Right lobe of liver (tissue), 6 donors: Measurements from ENCODE around the gene FAM227B. TPM values are rescaled to one million over a fixed set of nuclear protein-coding genes. Genes with fewer than 3 reads are reported as not detected.

Experiments
- ATAC-seq, 4 donors: fragments of 200-7000 bp; cut with Tn5 transposase; one replicate each; pipeline ENCODE4 v1.9.1; 2020; ENCODE audit warnings: mild to moderate bottlenecking in 4 of 4, moderate library complexity in 4 of 4
- DNase-seq, 3 donors: peaks; one replicate each; pipeline ENCODE4 v3.0.0-alpha.2; 2020
- H3K27ac ChIP-seq, 3 donors: fragments of 200-600 bp; one replicate each; pipeline ENCODE4 v1.8.0; 2022
- H3K27me3 ChIP-seq, 2 donors: fragments of 200-600 bp; one replicate each; pipeline ENCODE4 v1.8.0; 2022
- H3K36me3 ChIP-seq, 4 donors: fragments of 200-600 bp; sonication (generic) in 1 of 4; one replicate each; pipeline versions ENCODE4 v1.5.1 to v1.8.0; 2017 to 2022; ENCODE audit warnings: control low read depth in 1 of 4
- H3K4me1 ChIP-seq, 4 donors: fragments of 200-600 bp; sonication (generic) in 1 of 4; one replicate each; pipeline versions ENCODE4 v1.5.1 to v1.8.0; 2017 to 2022; ENCODE audit warnings: control low read depth in 1 of 4
- H3K4me3 ChIP-seq, 3 donors: fragments of 200-600 bp; one replicate each; pipeline ENCODE4 v1.8.0; 2022
- H3K9me3 ChIP-seq, 4 donors: fragments of 200-600 bp; sonication (generic) in 1 of 4; one replicate each; pipeline versions ENCODE4 v1.5.1 to v1.8.0; 2017 to 2022; ENCODE audit warnings: control low read depth in 1 of 4
- POLR2A ChIP-seq: fragments of 450-650 bp; IDR thresholded peaks from one replicate; pipeline ENCODE4 v1.6.1; 2017; ENCODE audit warnings: antibody characterized with exemption, mild to moderate bottlenecking
- WGBS: methylation state at CpG from one replicate; pipeline ENCODE4 v1.1.6; 2018; ENCODE audit warnings: low coverage, low lambda C conversion rate; ENCODE audit not compliant: insufficient coverage; ENCODE audit errors: missing lambda C conversion rate; 5-methylcytosine and 5-hydroxymethylcytosine counted together
- intact Hi-C, 2 donors: fragments of 100-400 bp; cut with DNase I; formaldehyde crosslinking; loops; one replicate each; pipeline versions ENCODE4 v1.11.2 to v1.14.1; 2022
- total RNA-seq, 6 experiments: library from RNA; depleted of rRNA in 2 of 6; stranded (reverse); fragments of >200 nt in 2 of 6; fragmentation: NEBNext Ultra II Directional in 3 of 6; extraction: Animal tissue kit (Norgen Biotek cat#: 25700) in 3 of 6; gene quantifications; one replicate each; pipeline versions ENCODE4 v1.1.0 to v1.2.4, GENCODE V29; 2016 to 2023
- TF ChIP-seq, protein P1 (sequence below), 4 donors: fragments of 200-600 bp in 3 of 4; fragments of 450-650 bp in 1 of 4; IDR thresholded peaks; one replicate each; pipeline versions ENCODE4 v1.5.1 to v1.8.0; 2016 to 2022; ENCODE audit warnings: antibody characterized with exemption in 4 of 4, mild to moderate bottlenecking in 2 of 4
- donor health status: DM: no; HTN: yes; CAD: no.
- donor health status: DM: no; HTN: no; CAD: no.
- donor health status: DM: no; HTN: no; CAD: no.
- donor health status: DM: no; HTN: yes; CAD: no.
- donor health status: DM: no; HTN: yes; CAD: no.

Gene FAM227B
- total RNA-seq, 6 experiments from 2014 or later: 1.3 to 3.2 (median 2.0) TPM

DNA sequence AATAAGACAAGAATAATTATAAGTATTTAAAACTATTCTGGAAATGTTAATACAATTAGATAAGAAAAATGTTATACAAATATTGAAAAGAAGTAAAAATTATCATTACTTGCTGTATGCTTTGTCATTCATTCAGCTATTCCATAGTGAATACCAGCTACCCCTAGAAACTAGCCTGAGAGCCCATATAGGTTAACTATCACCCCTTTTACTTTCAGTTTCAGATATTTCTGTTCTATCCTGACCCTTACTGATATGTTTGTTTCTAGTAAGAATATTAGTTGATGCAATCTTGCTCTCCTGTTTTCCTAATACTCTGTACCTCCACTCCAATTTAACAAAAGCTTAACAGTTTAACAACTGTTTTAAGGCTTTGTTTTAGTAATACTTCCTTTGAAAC is 31.6 kb downstream of the FAM227B start:
- no peak for TF ChIP-seq POLR2A
- TF ChIP-seq, protein P1, sequence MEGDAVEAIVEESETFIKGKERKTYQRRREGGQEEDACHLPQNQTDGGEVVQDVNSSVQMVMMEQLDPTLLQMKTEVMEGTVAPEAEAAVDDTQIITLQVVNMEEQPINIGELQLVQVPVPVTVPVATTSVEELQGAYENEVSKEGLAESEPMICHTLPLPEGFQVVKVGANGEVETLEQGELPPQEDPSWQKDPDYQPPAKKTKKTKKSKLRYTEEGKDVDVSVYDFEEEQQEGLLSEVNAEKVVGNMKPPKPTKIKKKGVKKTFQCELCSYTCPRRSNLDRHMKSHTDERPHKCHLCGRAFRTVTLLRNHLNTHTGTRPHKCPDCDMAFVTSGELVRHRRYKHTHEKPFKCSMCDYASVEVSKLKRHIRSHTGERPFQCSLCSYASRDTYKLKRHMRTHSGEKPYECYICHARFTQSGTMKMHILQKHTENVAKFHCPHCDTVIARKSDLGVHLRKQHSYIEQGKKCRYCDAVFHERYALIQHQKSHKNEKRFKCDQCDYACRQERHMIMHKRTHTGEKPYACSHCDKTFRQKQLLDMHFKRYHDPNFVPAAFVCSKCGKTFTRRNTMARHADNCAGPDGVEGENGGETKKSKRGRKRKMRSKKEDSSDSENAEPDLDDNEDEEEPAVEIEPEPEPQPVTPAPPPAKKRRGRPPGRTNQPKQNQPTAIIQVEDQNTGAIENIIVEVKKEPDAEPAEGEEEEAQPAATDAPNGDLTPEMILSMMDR (IDR thresholded peaks at IDR 0.05): no peak
- no peak overlapping the region for H3K27ac ChIP-seq
- no peaks in the 10 kb centered on the region for H3K9me3 ChIP-seq
- intact Hi-C loops: no loop called here
- no peak for ATAC-seq
- H3K36me3 ChIP-seq: no peaks in the 10 kb centered on the region
- no peak for DNase-seq
- no peak overlapping the region for H3K4me3 ChIP-seq
- H3K27me3 ChIP-seq: no peaks in the 10 kb centered on the region
- no peaks in the 10 kb centered on the region for H3K4me1 ChIP-seq

DNA sequence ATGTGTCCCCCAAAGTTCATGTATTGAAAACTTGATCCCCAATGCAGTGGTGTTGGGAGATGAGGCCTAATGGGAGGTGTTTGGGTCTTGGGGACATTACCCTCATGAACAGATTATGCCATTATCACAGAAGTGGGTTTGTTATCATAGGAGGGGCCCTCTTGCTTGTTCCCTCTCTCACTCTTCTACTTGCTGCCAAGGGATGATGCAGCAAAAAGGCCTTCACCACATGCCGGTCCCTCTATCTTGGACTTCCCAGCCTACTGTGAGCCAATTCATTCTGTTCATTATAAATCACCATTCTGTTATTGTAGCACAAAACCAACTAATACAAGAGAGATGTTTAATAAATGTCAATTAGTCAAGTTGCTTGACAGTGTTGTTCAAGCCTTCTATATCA is 47.2 kb downstream of the FAM227B start:
- Histone ChIP-seq H3K9me3 (no peaks in the 10 kb centered on the region), H3K27me3 (no peaks in the 10 kb centered on the region), H3K36me3 (no peaks in the 10 kb centered on the region), H3K27ac (no peak overlapping the region), H3K4me3 (no peak overlapping the region), H3K4me1 (no peaks in the 10 kb centered on the region)
- TF ChIP-seq POLR2A: no peak
- TF ChIP-seq, protein P1 (IDR thresholded peaks at IDR 0.05): no peak
- 83% methylated on average over 1 of the region's 1 CpG for WGBS
- ATAC-seq (no peak), DNase-seq (no peak)
- intact Hi-C loops: no loop called here

DNA sequence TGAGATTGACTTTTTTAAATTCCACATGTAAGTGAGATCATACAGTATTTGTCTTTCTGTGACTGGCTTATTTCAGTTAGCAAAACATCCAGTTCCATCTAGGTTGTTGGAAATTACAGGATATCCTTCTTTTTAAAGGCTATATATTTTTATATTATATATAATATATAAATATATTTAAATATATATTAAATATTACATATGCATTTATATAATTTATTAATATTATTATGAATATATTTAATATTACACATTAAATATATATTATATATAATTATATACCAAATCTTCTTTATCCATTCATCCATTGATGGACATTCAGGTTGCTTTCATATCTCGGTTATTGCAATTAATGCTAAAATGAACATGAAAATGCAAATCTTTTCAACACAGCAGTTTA is 49.9 kb downstream of the FAM227B start:
- H3K9me3 ChIP-seq: no peaks in the 10 kb centered on the region
- H3K27me3 ChIP-seq: no peaks in the 10 kb centered on the region
- TF ChIP-seq, protein P1 (IDR thresholded peaks at IDR 0.05): no peak
- no peak for TF ChIP-seq POLR2A
- WGBS: 93% methylated on average over 1 of the region's 1 CpG
- H3K4me1 ChIP-seq: peaks cover 0 to 7% (median 0%) of the 10 kb centered on the region in 4 donors
- intact Hi-C loops: no loop called here
- DNase-seq: no peak
- no peak overlapping the region for H3K4me3 ChIP-seq
- H3K36me3 ChIP-seq: no peaks in the 10 kb centered on the region
- H3K27ac ChIP-seq: no peak overlapping the region
- no peak for ATAC-seq

DNA sequence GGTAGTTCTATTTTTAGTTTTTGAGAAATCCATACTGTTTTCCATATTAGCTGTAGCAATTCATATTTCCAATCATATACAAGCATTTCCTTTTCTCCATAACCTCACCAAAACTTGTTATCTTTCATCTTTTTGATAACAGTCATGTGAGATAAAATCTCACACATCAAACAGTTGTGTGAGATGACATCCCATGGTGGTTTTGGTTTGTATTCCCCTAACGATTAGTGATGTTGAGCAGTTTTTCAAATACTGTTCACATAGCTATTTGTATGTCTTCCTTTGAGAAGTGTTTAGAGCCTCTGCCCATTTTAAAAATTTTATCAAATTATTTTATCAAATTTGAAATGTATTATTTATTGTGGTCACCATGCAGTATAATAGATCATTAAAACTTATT is 50.4 kb downstream of the FAM227B start:
- WGBS: 23% methylated on average over 1 of the region's 1 CpG
- TF ChIP-seq POLR2A: no peak
- ATAC-seq: no peak

DNA sequence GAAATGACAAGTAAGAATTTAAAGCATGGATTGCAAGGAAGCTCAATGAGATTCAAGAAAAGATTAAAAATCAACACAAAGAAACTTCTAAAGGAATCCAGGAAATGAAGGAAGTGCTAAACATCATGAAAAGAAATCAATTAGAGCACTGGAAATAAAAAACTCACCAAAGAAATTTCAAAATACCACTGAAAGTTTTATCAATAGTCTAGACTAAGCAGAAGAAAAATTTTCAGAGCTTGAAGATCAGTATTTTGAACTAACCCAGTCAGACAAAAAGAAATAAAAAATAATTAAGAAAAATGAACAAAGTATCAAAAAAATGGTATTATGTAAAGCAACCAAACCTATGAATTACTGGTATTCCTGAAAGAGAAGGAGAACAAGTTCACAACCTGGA is 60.6 kb downstream of the FAM227B start:
- no peaks in the 10 kb centered on the region for H3K27me3 ChIP-seq
- TF ChIP-seq POLR2A: no peak
- TF ChIP-seq, protein P1 (IDR thresholded peaks at IDR 0.05): no peak
- DNase-seq (no peak), ATAC-seq (no peak)
- no peaks in the 10 kb centered on the region for H3K4me1 ChIP-seq
- no peak overlapping the region for H3K4me3 ChIP-seq
- no peak overlapping the region for H3K27ac ChIP-seq
- peaks cover 0 to 26% (median 2%) of the 10 kb centered on the region in 4 donors for H3K9me3 ChIP-seq
- no peaks in the 10 kb centered on the region for H3K36me3 ChIP-seq
- intact Hi-C loops: no loop called here

More for the DNA sequence above, 50.4 kb downstream of the FAM227B start:
- Histone ChIP-seq H3K9me3 (no peaks in the 10 kb centered on the region), H3K27me3 (no peaks in the 10 kb centered on the region), H3K4me3 (no peak overlapping the region), H3K4me1 (peaks cover 0 to 7% (median 0%) of the 10 kb centered on the region in 4 donors), H3K27ac (no peak overlapping the region), H3K36me3 (no peaks in the 10 kb centered on the region)
- no peak for DNase-seq
- intact Hi-C loops: no loop called here
